Islet precursor cell (in vitro differentiated cells): ENCODE data around the gene TFG.

Experiments used
- DNase-seq: peaks from one replicate; pipeline ENCODE4 v3.0.0-alpha.2; 2018

Gene TFG

DNA sequence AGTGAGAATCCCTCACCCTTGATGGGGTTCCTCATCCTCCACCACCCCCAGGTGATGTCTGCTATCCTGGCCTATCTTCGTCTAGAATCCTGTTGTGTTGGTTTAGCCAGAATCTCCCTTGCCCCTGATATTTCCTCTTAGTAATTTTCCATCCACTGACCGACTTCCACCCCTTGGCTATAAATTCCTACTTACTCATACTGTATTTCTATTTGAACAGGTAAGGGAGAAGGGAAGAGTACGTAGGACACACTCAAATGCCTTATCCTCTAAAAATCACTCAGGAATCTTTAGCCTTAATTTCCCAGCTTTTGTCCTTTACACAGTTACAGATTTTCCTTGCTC, 678 bp upstream of the TFG start:
- DNase-seq = no peak

DNA sequence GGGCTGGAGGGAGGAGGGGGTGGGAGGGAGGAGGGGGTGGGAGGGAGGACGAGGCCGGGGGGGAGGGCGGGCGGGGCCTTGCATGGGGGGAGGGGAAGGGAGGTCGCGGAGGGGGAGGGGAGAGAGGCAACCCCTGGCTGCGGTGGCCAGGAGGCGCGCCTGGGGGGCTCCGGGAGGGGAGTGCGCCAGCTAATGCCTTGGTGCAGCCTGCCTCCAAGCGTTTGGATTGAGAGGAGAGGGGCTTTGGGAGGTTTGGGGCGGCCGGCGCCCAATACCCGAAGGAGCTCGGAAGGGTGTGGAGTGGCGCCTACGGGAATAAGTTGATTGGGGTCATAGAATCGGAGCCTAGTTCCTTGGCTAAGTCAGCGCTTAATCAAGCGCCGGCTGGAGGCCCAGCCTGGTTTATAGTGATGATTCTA, 557 bp downstream of the TFG start:
- DNase-seq = peak; percentile 86

DNA sequence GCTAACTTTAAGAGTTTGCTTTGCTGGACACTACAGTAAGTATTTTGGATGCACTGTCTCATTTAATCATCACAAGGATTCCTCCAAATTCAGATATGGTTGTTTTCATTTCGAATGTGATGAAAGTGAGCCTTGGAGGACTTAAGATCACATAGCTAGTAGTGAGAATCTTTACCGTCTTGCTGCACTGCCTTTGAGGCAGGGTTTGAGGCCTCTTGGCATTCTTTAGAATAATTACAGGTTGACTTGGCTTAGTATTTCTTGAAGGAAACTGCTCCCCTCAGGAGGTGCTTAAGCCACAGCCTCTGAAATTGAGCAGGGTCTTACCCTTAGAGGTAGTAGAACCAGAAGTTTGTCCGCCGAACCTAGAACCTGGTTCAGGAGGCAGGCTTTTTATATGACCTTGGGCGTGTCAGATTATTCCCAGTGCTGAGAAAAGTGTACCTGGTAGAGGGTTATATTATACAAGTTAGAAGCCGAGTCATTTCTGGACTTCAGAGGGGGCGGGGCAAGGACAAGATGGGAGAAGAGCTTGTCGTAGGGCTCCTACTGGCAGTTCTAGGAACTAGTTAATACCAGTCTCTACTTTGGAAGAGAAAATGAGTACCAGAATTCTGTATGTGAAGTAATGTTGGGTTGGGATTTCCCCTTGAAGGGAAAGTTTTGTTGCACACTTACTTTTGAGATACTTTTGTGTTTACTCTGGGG, 1.1 kb downstream of the TFG start:
- DNase-seq = peak; percentile 79

DNA sequence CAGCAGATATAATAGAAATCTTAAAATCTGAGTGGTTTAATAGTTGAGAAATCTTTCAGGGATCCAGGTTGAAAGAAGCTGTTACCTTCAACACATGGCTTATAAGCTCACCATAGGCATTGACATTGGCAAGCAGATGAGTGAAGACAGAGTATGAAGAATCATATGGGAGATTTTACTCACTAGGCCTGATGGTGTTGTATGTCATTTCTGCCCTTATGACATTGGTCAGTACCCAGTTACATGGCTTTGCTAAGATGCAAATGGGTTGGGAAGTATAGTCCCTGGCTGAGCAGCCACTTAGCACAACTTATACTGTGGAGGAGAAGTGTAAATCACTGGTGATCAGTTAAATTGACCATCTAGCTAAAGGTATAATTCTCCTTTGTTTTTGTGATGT, 5.9 kb downstream of the TFG start:
- DNase-seq = no peak

DNA sequence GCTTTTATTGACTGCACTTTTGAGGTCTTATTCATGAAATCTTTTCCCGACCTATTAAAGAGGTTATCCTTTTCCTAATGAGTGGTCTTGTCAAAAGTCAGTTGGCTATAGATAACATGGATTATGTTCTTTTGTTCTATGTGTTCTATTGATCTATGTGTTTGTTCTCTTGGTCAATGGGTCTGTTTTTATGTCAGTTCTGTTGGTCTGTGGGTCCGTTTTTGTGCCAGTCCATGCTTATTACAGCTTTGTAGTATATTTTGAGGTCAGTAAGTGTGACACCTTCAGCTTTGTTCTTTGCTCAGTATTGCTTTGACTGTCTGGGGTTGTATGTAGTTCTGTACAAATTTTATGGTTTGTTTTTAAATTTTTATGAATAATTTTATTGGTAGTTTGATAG, 7.8 kb downstream of the TFG start:
- DNase-seq = no peak

DNA sequence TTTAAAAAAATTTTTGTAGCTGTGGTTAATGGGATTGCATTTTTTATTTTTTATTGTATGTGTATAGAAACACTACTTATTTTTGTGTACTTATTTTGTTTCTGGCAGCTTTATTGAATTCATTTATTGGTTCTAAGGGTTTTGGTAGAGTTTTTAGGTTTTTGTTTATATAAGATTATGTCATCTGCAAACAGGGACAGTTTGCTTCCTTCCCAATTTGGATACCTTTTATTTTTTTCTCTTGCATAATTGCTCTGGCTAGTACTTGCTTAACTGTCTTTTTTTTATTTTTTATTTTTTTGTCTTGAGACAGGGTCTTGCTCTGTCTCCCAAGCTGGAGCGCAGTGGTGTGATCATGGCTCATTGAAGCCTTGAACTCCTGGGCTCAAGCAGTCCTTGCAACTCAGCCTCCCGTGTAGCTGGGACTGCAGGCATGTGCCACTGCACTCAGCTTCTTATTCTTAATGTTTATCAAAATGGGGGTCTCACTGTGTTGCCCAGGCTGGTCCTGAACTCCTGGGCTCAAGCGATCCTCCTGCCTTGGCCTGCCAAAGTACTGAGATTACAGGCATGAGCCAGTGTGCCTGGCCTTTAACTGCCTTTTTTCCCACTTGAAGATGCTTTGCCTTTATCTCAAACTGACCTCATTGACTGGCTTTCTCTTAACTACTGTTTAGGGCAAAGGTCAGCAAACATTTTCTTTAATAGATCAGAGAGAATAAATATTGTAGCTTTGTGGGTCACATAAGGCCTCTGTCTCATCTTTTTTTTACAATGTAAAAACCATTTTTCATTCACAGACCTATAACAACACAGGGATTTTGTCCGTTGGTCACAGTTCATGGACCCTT, 8.6 kb downstream of the TFG start:
- no peak for DNase-seq

DNA sequence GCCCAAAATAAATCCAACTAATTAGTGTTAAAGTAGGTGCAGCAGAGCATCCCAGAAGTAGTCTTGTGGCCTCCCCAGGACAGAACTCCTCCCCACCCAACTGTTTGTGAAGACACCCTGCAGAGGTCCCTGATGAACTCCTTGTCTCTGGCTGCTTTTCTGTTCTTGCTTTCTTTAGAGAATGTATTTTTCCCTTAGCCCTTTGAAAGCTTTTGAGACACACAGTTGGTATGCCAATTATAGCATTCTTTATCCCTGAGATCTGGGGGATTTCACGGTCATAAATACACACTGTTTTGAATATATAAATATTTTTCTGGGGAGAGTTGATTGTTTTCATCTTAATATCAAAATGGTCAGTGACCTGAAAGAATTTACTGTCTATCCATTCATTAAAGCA, 9.8 kb downstream of the TFG start:
- DNase-seq = no peak

DNA sequence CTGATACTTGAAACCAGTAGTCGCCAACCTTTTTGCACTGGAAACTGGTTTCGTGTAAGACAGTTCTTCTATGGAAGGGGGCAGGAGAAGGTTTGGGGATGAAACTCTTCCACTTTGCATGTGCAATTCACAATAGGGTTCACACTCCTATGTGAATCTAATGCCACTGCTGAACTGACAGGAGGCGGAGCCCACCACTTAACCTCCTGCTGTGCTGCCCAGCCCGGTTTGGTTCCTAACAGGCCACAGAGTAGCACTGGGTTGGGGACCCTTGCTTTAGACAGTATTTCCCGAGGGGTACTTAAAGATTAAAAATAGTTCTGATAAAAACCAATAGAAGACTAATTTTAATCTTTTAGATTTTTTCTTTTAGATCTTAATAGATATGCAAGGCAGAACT, 11.1 kb downstream of the TFG start:
- DNase-seq = no peak

DNA sequence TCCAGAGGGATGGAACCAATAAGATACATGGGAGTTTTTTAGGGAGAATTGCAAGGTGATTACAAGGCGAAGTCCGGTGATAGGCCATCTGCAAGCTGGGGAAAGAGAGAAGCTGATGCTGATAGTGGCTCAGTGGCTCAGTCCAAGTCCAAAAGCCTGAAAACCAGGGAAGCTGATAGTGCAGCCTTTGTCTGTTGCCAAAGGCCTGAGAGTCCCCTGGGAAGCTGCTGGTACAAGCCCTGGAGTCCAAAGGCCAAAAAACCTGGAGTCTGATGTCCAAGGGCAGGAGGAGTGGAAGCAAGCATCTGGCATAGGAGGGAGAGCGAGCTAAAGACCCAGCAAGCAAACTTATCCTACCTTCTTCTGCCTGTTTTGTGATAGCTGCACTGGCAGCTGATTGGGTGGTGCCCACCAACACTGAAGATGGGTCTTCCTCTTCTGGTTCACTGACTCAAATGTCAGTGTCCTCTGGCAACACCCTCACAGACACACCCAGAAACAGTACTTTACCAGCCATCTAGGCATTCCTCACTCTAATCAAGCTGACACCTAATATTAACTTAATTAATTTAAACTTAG, 16.7 kb downstream of the TFG start:
- no peak for DNase-seq

DNA sequence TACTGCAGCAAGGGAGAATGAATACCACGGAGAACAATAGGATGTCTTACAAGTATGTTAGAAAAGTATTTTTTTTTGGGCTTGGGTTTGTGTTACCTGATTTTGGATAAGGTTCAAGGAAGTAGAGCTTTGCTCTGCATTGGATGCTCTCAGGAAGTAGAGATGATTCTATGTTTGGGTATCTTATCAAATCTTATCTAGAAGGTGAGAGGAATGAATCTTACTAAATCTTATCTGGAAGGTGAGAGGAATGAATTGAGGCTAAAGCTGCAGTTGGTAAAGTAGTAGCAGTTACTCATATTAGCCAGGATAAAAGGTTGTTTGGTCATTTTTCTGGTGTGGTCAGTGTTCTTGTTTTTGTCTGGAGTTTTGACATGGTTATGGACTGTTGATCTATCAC, 17.4 kb downstream of the TFG start:
- no peak for DNase-seq

DNA sequence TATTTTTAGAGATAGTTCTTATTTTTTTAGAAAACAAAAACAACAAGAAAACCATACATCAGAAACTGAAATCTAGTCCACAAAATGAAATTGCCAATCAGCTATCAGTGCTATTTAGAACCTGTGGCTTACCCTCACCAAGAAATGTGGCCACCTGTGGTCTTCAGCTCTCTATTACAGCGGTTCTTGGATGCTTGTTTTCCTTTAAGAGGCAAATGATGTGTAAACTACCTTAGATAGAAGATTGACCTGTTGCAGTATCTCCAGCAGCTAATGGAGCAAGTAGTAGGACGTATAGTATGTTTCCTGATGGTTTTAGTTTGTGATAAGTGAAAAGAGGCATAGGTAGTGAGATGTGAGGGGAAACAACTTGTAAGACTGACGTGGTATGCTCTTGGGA, 21.2 kb downstream of the TFG start:
- no peak for DNase-seq

DNA sequence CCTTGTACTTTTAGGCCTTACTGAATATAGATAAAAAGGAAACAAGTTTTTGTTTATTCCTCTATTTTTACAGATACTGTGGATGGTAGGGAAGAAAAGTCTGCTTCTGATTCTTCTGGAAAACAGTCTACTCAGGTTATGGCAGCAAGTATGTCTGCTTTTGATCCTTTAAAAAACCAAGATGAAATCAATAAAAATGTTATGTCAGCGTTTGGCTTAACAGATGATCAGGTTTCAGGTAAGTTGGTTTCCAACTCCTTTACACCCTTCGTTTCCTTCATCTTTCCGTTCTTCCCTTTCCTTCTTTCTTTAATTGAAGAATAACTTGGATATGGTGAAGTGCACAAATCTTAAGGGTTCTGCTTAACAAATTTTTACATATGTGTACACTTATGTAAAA, 23.1 kb downstream of the TFG start:
- no peak for DNase-seq

DNA sequence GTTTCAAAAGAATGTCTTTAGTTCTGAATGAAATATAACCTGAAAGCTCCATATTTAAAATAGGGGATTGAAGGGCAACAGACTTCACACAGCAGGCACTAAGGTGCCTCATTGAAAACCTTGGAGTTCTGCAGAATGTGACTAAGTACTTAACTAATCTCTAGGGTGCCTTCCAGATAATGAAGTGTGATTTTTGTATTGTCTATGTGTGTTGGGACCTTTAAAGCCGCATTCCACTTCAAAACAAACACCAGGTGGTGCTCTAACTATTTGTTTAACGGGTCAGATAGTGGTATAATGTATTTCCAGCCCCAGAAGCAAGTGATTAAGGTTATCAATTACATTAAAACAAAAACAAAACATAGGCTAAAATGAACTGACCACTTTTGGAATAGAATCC, 28.0 kb downstream of the TFG start:
- no peak for DNase-seq

DNA sequence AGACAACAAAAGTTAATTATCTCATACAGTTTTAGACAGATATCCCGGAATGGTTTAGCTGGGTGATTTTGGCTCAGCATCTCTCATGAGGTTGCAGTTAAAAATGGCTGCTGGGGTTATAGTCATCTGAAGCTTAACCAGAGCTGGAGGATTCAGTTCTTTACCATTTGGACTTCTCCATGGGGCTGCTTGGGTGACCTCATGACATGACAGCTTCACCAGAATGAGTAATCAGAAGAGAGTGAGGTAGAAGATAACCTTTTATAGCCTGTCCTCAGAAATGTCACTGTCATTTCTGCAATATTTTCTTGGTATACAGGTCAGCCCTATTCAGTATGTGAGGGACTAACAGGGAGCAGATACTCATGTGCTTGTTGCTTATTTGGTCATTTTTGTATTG, 30.9 kb downstream of the TFG start:
- DNase-seq = no peak

DNA sequence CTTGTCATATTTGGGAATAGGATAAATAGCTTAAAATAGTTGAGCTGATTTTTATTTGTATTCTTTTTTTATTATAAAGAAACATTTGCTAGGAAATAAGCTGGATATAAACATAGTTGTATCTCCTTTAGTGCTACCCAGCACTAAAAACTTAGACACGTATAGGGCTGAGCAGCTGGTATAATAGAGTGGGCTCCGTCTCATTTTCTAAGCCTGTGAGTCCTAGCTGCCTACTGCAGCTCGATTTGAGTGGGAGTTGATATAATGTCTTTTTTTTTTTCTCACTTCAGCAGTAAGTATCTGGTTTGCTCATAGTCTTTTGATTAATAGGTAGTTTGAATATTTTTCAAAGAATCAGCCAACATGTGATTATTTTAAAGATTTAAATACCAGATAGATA, 34.2 kb downstream of the TFG start:
- no peak for DNase-seq

DNA sequence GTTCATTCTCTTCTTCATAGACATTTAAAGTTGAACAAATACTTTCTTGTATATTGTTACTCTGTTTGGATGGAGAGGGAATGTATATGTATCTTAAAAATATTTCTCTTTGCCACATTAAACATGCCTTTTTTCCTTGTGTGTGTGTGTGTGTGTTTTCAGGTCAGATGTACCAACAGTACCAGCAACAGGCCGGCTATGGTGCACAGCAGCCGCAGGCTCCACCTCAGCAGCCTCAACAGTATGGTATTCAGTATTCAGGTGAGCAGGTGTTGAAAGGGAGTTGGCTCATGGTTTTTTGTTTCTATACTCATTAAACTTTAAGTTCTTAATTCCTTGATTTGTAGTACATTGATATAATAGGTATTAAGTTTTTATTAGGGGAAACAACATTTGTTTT, 35.4 kb downstream of the TFG start:
- DNase-seq = no peak

DNA sequence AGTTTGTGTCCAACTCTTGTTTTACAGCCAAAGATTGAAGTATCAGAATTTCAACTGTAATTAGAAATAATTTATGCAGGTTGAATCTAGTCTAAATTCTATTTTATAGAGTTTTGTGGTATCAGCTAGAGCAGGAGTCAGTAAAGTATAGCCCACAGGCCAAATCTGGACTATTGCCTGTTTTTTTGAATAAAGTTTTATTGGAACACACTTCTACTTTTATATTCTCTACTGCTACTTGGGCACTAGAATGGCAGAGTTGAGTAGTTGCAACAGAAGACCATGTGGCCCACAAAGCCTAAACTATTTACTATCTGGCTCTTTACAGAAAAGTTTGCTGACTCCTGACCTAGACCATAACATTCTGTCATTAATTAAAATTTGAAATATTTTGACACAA, 36.3 kb downstream of the TFG start:
- DNase-seq = no peak

DNA sequence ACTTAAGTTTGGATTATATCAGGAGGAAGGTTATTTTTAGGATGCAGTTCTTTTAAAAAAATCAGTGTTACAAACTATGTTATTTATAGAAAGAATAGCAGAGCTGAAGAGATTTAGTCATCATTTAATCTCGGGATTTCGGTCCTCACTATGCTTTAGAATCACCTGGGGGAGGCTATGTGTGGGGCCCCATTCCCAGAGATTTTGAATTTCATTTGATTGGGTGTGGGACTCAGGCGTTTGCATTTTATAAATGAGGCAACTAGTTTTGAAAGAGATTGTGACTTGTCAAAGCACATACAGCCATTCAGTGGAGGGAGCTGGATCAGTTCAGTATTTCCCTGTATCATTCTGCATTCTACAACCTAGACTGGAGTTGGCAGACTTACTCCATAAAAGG, 36.8 kb downstream of the TFG start:
- DNase-seq = no peak

DNA sequence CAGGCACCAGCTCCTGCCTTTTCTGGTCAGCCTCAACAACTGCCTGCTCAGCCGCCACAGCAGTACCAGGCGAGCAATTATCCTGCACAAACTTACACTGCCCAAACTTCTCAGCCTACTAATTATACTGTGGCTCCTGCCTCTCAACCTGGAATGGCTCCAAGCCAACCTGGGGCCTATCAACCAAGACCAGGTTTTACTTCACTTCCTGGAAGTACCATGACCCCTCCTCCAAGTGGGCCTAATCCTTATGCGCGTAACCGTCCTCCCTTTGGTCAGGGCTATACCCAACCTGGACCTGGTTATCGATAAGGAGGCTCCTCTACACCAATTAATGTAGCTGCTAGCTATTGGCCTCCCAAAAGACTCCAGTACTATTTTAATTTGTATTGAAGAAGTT, 38.9 kb downstream of the TFG start:
- DNase-seq = no peak

DNA sequence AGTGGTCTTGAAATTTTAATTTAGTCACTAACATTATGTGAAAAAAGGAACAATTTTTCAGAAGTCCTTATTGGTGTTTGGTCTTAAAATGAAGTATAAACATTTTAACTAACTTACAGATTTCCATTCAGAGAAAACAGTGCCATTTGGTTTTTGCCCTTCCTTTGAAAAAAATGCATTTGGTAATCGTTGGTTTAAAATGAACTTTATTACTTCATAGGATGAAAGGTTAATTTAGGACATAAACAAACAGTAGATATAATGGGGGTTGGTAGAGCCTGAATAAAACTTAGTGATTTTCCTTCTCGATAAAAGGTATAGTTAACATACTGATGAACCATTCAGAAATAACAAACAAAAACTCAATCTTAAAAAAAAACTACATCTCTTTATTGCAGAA, 39.7 kb downstream of the TFG start:
- DNase-seq = no peak

DNA sequence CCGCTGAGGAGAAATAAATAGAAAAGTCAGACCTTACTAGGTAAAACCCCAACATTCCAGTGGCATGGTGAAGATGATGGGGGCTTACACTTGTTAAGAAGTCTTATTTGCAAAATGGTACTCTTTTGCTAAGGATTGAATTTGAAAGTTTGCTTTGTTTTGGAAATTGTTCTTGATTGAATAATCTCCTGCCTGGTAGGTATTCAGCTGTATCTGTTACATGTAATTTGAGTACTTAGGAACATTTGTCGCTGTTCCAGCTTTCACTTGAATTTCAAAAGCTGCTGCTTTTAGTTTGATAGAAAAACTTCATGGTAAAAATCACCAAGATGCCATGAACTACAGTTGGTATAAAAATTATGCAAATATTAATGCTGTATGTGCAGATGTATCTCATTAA, 44.6 kb downstream of the TFG start:
- no peak for DNase-seq

DNA sequence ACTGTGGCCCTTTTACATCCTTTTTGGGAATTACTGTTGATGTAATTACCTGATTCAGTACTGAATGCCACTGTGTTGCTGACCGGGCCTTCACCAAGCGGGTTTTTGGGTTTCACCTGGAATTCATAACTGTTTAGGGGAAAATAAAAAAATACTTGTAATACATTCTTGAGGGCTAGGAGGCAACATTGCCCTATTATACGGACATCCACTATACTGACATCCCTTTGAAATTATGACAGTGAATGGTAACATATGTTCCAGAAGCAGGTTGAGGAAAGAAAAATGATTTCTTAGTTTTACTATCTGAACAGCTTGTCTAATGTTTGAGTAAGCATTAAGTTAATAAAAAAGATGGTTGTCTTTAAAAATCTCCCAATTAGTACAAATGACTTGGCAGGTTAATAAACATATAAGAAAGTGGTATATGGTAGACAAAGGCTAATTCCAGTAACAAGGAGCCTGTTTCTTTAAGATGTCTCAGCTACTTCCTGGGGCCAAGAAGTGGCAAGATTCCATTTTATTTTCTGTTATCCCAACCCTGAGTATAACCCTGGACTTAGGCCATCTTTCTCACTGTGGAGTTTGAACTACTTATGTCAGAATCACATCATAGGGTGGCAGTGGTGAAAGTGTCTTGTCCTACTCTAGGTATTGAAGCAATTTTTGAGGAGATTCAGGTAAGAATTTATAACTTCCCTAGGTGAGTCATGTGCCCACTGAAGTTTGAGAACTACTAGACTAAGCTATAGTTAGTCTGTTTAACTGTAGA, 45.5 kb downstream of the TFG start:
- no peak for DNase-seq

DNA sequence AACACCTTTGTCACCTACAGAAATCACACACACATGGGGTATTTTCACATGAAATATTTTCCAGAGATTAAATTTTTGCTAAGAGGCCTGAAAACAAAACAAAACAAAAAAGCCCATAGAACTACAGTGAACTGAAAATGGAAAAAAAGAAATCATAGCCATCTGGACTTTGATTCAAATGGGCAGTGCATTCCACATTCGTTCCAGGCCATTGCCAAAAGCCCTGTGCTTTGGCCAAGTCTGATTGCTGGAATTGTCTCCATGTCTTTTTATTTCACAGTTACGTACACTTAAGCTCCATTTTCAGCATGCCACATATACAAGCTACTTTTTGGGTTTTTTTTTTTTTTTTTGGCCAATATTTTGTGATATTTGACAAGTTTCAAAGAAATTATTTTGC, 47.1 kb downstream of the TFG start:
- no peak for DNase-seq

DNA sequence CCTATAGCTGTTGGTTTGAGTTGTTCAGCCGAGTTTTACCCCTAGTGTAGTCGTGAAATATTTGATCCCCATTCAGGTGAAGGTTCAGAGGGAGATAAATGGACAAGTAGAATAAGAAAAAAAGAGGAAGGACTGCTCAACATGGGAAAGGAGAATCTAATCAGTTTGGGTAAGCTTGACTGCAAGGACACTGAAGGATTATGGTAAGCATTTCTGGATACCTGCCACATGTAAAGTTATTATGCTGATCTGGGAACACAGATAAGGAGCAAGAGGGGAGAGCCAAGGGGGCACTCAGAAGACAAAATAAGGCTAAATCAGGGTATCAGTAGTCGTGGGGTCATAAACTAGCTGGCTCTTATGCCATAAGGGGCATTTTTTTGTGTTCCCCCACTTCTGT, 49.9 kb downstream of the TFG start:
- DNase-seq = no peak
